T-helper 2 cell (primary cell): ENCODE measurements around the gene MMS22L.

Experiments
- DNase-seq, 5 experiments: peaks; one replicate each; pipeline versions ENCODE4 v3.0.0 to v3.0.0-alpha.2; 2012 to 2022

The MMS22L gene

GRCh38 chr6:97141756-97142155 lies 141.3 kb downstream of the MMS22L start:
- DNase-seq = no peak

- DNase-seq = no peak
Observed at GRCh38 chr6:97138581-97138980, 144.4 kb downstream of the MMS22L start.

- DNase-seq = no peak
Observed at GRCh38 chr6:97136626-97137358, 146.2 kb downstream of the MMS22L start.

GRCh38 chr6:97133067-97133466 lies 149.9 kb downstream of the MMS22L start:
- DNase-seq = no peak

- no peak for DNase-seq
Observed at GRCh38 chr6:97129106-97129505, 153.9 kb downstream of the MMS22L start.

- DNase-seq = no peak
Observed at GRCh38 chr6:97128507-97128906, 154.5 kb downstream of the MMS22L start.

GRCh38 chr6:97123652-97124051 lies 159.4 kb downstream of the MMS22L start:
- DNase-seq = no peak

GRCh38 chr6:97123112-97123511 lies 159.9 kb downstream of the MMS22L start:
- DNase-seq = no peak

GRCh38 chr6:97120511-97120910 lies 162.5 kb downstream of the MMS22L start:
- no peak for DNase-seq

- DNase-seq = no peak
Observed at GRCh38 chr6:97114645-97115044, 168.4 kb downstream of the MMS22L start.

GRCh38 chr6:97113170-97113569 lies 169.8 kb downstream of the MMS22L start:
- peak in 1 of 5 experiments; percentile 68 for DNase-seq

GRCh38 chr6:97111243-97111642 lies 171.8 kb downstream of the MMS22L start:
- DNase-seq = no peak

GRCh38 chr6:97110626-97111025 lies 172.4 kb downstream of the MMS22L start:
- DNase-seq = peak in 1 of 5 experiments; percentile 58

- no peak for DNase-seq
Observed at GRCh38 chr6:97110149-97110548, 172.9 kb downstream of the MMS22L start.

- DNase-seq = no peak
Observed at GRCh38 chr6:97109444-97109843, 173.6 kb downstream of the MMS22L start.

- no peak for DNase-seq
Observed at GRCh38 chr6:97102145-97102790, 180.7 kb downstream of the MMS22L start.

GRCh38 chr6:97100696-97101095 lies 182.3 kb downstream of the MMS22L start:
- no peak for DNase-seq

- DNase-seq = no peak
Observed at GRCh38 chr6:97097068-97098047, 185.7 kb downstream of the MMS22L start.

- DNase-seq = no peak
Observed at GRCh38 chr6:97095311-97095850, 187.6 kb downstream of the MMS22L start.

- DNase-seq = no peak
Observed at GRCh38 chr6:97094376-97094775, 188.6 kb downstream of the MMS22L start.

- no peak for DNase-seq
Observed at GRCh38 chr6:97092673-97093305, 190.2 kb downstream of the MMS22L start.
